Caco-2 (cell line): ENCODE measurements around the gene KLF6. TPM values are rescaled to one million over a fixed set of nuclear protein-coding genes. Genes with fewer than 3 reads are reported as not detected.

ENCODE experiments used
- BruUV-seq: library from RNA; stranded (reverse); fragments of 400-500 nt; replicated peaks from 2 replicates; lab custom pipeline; 2021; lab: Mats Ljungman, UMichigan
- CTCF ChIA-PET: fragments of 300-600 bp; sonication (Branson Sonifier 250); formaldehyde crosslinking; loops from one replicate; lab custom pipeline; 2022; ENCODE audit warnings: antibody characterized with exemption; lab: Charles Lee
- POLR2A ChIA-PET: fragments of 300-600 bp; sonication (Branson Sonifier 250); formaldehyde crosslinking; loops from one replicate; lab custom pipeline; 2022; ENCODE audit warnings: antibody characterized with exemption; lab: Charles Lee
- DNase-seq, 2 experiments: peaks; one replicate each; pipeline versions ENCODE4 v3.0.0 to v3.0.0-alpha.2; 2020 to 2022
- H3K27me3 ChIP-seq: replicated peaks from 2 replicates; pipeline ENCODE4 v1.6.0; 2011; ENCODE audit warnings: low read length; ENCODE audit not compliant: control insufficient read depth, insufficient read depth
- H3K36me3 ChIP-seq: 2 replicates; pipeline ENCODE4 v1.5.1; 2011; ENCODE audit warnings: low read length; ENCODE audit not compliant: control insufficient read depth, insufficient read depth
- H3K4me1 ChIP-seq: fragments of 250-450 bp; sonication (Bioruptor Pico); 2 replicates; pipeline ENCODE4 v1.5.1; 2020; ENCODE audit warnings: mild to moderate bottlenecking
- H3K4me3 ChIP-seq: 2 replicates; pipeline ENCODE4 v1.5.1; 2011; ENCODE audit warnings: low read depth, mild to moderate bottlenecking, control low read depth, low read length
- H3K9me3 ChIP-seq: fragments of 250-450 bp; sonication (Bioruptor Pico); 2 replicates; pipeline ENCODE4 v1.5.1; 2020; ENCODE audit warnings: mild to moderate bottlenecking, moderate library complexity
- H3K27ac Mint-ChIP-seq: one replicate; pipeline ENCODE4 v1.8.0; 2022; ENCODE audit warnings: mixed read lengths; ENCODE audit not compliant: unreplicated experiment
- H3K27me3 Mint-ChIP-seq: one replicate; pipeline ENCODE4 v1.8.0; 2022; ENCODE audit warnings: mixed read lengths; ENCODE audit not compliant: insufficient read depth, unreplicated experiment
- H3K36me3 Mint-ChIP-seq: one replicate; pipeline ENCODE4 v1.8.0; 2022; ENCODE audit warnings: mild to moderate bottlenecking, mixed read lengths; ENCODE audit not compliant: insufficient read depth, unreplicated experiment
- H3K4me1 Mint-ChIP-seq: one replicate; pipeline ENCODE4 v1.8.0; 2022; ENCODE audit warnings: low read depth, mixed read lengths; ENCODE audit not compliant: unreplicated experiment
- H3K4me3 Mint-ChIP-seq: one replicate; pipeline ENCODE4 v1.8.0; 2022; ENCODE audit warnings: mild to moderate bottlenecking, moderate library complexity, mixed read lengths; ENCODE audit not compliant: unreplicated experiment
- H3K9me3 Mint-ChIP-seq: one replicate; pipeline ENCODE4 v1.8.0; 2022; ENCODE audit warnings: mixed read lengths; ENCODE audit not compliant: unreplicated experiment
- intact Hi-C: fragments of 100-400 bp; cut with micrococcal nuclease; formaldehyde crosslinking; loops from one replicate; pipeline ENCODE4 v1.10.0; 2022; ENCODE audit not compliant: unreplicated experiment
- total RNA-seq: library from RNA; stranded (reverse); gene quantifications from 2 replicates; pipeline ENCODE4 v1.2.3, GENCODE V29; 2022
- TF ChIP-seq, protein P1 (sequence below), 2 experiments: fragments of 200-600 bp in 1 of 2; IDR thresholded peaks; 1 replicate in 1 of 2; 2 replicates in 1 of 2; pipeline versions ENCODE4 v1.5.1 to v1.8.0; 2011 to 2022; ENCODE audit warnings: antibody characterized with exemption in 1 of 2, control low read depth in 1 of 2, inconsistent platforms in 1 of 2, low read depth in 1 of 2, low read length in 1 of 2, mild to moderate bottlenecking in 1 of 2, moderate library complexity in 1 of 2; ENCODE audit not compliant: insufficient read depth in 1 of 2, severe bottlenecking in 1 of 2, unreplicated experiment in 1 of 2

Gene KLF6
- total RNA-seq, 1 experiment from 2014 or later, result 84.5 TPM

DNA sequence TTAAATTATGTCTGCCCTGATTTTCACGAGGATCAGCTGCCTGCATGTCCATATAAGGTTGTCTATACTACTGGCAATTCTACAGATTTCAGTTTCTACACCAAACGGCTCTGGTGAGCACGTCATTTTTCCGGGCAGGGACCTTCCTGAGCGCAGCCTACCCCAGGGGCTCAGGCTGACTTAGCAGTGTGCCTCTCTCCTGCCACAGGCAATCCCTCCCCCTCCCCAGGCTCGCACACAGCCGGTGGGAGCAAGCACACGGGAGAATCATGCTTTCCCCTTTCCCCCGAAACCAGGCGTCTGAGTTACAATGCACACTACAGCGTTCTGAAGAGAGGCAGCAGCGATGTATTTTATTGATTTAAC, 1.7 kb downstream of the KLF6 start:
- Mint-ChIP-seq H3K27ac (peak overlapping the region; percentile 98), H3K9me3 (no peaks in the 10 kb centered on the region), H3K4me1 (peaks cover 42% of the 10 kb centered on the region), H3K36me3 (peaks cover 85% of the 10 kb centered on the region), H3K4me3 (peak overlapping the region; percentile 91), H3K27me3 (no peaks in the 10 kb centered on the region)
- DNase-seq, result peak; percentile 68 to 72
- peaks cover 17% of the 10 kb centered on the region for H3K36me3 ChIP-seq
- TF ChIP-seq, protein P1, sequence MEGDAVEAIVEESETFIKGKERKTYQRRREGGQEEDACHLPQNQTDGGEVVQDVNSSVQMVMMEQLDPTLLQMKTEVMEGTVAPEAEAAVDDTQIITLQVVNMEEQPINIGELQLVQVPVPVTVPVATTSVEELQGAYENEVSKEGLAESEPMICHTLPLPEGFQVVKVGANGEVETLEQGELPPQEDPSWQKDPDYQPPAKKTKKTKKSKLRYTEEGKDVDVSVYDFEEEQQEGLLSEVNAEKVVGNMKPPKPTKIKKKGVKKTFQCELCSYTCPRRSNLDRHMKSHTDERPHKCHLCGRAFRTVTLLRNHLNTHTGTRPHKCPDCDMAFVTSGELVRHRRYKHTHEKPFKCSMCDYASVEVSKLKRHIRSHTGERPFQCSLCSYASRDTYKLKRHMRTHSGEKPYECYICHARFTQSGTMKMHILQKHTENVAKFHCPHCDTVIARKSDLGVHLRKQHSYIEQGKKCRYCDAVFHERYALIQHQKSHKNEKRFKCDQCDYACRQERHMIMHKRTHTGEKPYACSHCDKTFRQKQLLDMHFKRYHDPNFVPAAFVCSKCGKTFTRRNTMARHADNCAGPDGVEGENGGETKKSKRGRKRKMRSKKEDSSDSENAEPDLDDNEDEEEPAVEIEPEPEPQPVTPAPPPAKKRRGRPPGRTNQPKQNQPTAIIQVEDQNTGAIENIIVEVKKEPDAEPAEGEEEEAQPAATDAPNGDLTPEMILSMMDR (IDR thresholded peaks at IDR 0.05; ENCODE audit: insufficient read depth in 1 of 2, low read depth in 1 of 2, low read length in 1 of 2, severe bottlenecking in 1 of 2, unreplicated experiment in 1 of 2), result peak in 1 of 2 experiments; percentile 4
- POLR2A ChIA-PET, result interaction anchor here (0.5 to 4.0 kb wide), 10 partner anchors 21 to 124 kb away, joined by 3 to 109 read pairs (median 6); no protein-coding TSS in a partner anchor
- H3K4me1 ChIP-seq, result peaks cover 66% of the 10 kb centered on the region
- intact Hi-C loops, result loop anchor here (1.0 to 10.0 kb wide), 5 partner anchors 21 to 544 kb away; no protein-coding TSS in a partner anchor
- H3K9me3 ChIP-seq, result no peaks in the 10 kb centered on the region
- H3K27me3 ChIP-seq, result no peaks in the 10 kb centered on the region
- TSS peak; percentile 29 for BruUV-seq
- CTCF ChIA-PET, result interaction anchor here (0.7 to 0.8 kb wide), 2 partner anchors 43 to 77 kb away, joined by 3 to 4 read pairs; no protein-coding TSS in a partner anchor
- H3K4me3 ChIP-seq, result peak overlapping the region; percentile 96

DNA sequence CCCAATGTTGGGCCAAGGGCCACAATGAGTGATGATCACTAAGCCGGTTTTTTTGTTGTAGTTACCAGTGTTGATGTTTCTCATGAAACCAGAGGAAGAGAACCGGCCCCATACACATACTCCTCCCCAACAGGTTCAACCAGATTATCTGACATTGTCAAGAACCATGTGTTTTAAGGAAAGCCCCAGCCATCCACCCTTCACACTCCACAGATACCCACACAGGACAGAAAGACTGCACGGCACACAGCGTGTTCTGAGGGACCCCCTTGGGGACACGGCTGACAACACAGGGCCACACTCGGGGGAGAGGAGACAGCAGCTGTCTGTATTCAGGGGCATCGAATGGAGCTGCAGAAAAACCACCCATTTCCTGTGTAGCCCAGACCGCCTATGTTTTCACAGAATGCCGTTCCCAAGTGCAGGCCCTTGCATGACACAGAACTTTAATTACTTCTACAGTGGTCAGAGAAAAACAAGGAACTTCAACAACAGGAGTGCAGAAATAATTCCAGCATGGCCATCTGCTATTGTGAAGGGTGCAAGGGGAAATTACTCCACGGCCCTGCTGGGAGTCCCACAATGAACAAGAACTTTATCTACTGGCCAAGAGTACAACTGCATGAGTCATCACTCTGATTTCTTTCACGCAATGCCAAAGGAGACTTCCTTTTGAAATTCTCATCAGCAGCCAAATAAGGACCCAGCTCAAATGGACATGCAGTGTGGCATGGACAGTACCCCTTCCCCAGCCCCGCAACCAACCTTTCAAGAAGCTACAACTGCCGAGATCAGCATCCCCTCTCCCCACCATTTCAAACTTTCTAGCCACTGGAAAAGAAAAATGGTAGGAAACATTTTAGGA, 2.3 kb downstream of the KLF6 start:
- Histone ChIP-seq H3K36me3 (peaks cover 20% of the 10 kb centered on the region), H3K4me1 (peaks cover 71% of the 10 kb centered on the region), H3K9me3 (no peaks in the 10 kb centered on the region), H3K27me3 (no peaks in the 10 kb centered on the region), H3K4me3 (peak overlapping the region; percentile 96)
- H3K4me3 Mint-ChIP-seq, result peak overlapping the region; percentile 91
- ChIA-PET POLR2A (interaction anchor here (0.6 to 4.0 kb wide), 8 partner anchors 21 to 69 kb away, joined by 3 to 109 read pairs (median 28); no protein-coding TSS in a partner anchor), CTCF (interaction anchor here (0.7 to 0.8 kb wide), 2 partner anchors 42 to 76 kb away, joined by 3 to 4 read pairs; no protein-coding TSS in a partner anchor)
- no TSS peak for BruUV-seq
- intact Hi-C loops, result loop anchor here (1.0 to 10.0 kb wide), 5 partner anchors 20 to 543 kb away; no protein-coding TSS in a partner anchor
- peaks cover 41% of the 10 kb centered on the region for H3K4me1 Mint-ChIP-seq
- H3K36me3 Mint-ChIP-seq, result peaks cover 91% of the 10 kb centered on the region
- peak; percentile 56 to 65 for DNase-seq
- H3K27ac Mint-ChIP-seq, result peak overlapping the region; percentile 98
- H3K9me3 Mint-ChIP-seq, result no peaks in the 10 kb centered on the region
- TF ChIP-seq, protein P1 (IDR thresholded peaks at IDR 0.05; ENCODE audit: insufficient read depth in 1 of 2, low read depth in 1 of 2, low read length in 1 of 2, severe bottlenecking in 1 of 2, unreplicated experiment in 1 of 2), result no peak
- no peaks in the 10 kb centered on the region for H3K27me3 Mint-ChIP-seq

DNA sequence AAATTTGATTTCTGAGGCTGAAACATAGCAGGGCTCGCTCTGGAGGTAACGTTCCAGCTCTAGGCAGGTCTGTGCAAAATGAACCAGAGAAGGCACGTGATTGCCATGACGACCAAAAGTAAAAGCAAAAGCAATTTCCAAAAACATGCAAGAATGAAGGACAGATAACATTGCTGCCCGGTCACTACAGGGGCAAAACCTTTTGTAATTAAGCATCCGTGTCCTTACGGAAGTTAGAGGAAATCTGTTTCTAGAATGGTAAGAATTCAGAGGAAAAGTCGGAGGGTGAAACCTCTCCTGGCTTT, 2.9 kb downstream of the KLF6 start:
- TF ChIP-seq, protein P1 (IDR thresholded peaks at IDR 0.05; ENCODE audit: insufficient read depth in 1 of 2, low read depth in 1 of 2, low read length in 1 of 2, severe bottlenecking in 1 of 2, unreplicated experiment in 1 of 2), result no peak
- H3K4me1 Mint-ChIP-seq, result peaks cover 36% of the 10 kb centered on the region
- Histone ChIP-seq H3K4me1 (peaks cover 70% of the 10 kb centered on the region), H3K27me3 (no peaks in the 10 kb centered on the region), H3K9me3 (no peaks in the 10 kb centered on the region), H3K36me3 (peaks cover 20% of the 10 kb centered on the region), H3K4me3 (peak overlapping the region; percentile 96; the same call in 1 of the 2 replicates)
- ChIA-PET CTCF (no interaction called here), POLR2A (interaction anchor here (4.0 kb wide), 1 partner anchor 28 kb away, joined by 109 read pairs; no protein-coding TSS in a partner anchor)
- DNase-seq, result no peak
- intact Hi-C loops, result loop anchor here (5.0 to 10.0 kb wide), 2 partner anchors 185 to 297 kb away; no protein-coding TSS in a partner anchor
- no peaks in the 10 kb centered on the region for H3K27me3 Mint-ChIP-seq
- H3K4me3 Mint-ChIP-seq, result peak overlapping the region; percentile 91
- peaks cover 97% of the 10 kb centered on the region for H3K36me3 Mint-ChIP-seq
- H3K9me3 Mint-ChIP-seq, result no peaks in the 10 kb centered on the region
- peak overlapping the region; percentile 98 for H3K27ac Mint-ChIP-seq
- BruUV-seq, result no TSS peak
